ENCODE measurements around the gene STRIP2. TPM values are rescaled to one million over a fixed set of nuclear protein-coding genes. Genes with fewer than 3 reads are reported as not detected.

The STRIP2 gene
- total and polyA plus RNA-seq, 2 donors (not counting 1 experiment from before 2014, with no cell fraction given) = 0.21 to 0.79 TPM

DNA sequence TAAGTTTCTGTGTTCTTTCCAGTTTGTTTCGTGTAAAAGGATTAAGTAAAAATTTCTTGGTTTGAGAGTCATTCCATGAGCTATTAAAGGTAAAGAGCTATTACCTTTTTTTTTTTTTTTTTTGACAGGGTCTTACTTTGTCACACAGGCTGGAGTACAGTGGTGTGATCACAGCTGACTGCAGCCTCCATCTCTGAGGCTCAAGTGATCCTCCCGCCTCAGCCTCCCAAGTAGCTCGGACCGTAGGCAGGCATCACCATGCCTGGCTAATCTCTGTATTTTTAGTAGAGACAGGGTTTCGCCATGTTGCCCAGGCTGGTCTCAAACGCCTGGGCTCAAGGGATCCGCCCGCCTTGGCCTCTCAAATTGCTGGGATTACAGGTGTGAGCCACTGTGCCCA lies 69.5 kb downstream of the STRIP2 start:
- Mint-ChIP-seq H3K4me3 (peak overlapping the region; percentile 90), H3K4me1 (peaks cover 21% of the 10 kb centered on the region), H3K9me3 (ENCODE audit: insufficient read depth) (no peaks in the 10 kb centered on the region), H3K27ac (peak overlapping the region; percentile 89), H3K27me3 (no peaks in the 10 kb centered on the region)
- ATAC-seq (ENCODE audit: low read depth) (no peak), DNase-seq (no peak)
- Histone ChIP-seq H3K36me3 (replicated peaks in 1 of 2; ENCODE audit: control extremely low read depth in 1 of 2, control insufficient read depth in 1 of 2, extremely low read depth in 1 of 2, insufficient read depth in 2 of 2, low read length in 1 of 2) (no peaks in the 10 kb centered on the region), H3K9ac (ENCODE audit: low read length) (no peak overlapping the region), H4K20me1 (ENCODE audit: control insufficient read depth, insufficient read depth, low read length, poor library complexity, severe bottlenecking) (no peaks in the 10 kb centered on the region), H3K4me3 (ENCODE audit: control extremely low read depth in 1 of 5, extremely low read depth in 1 of 5, insufficient read depth in 1 of 5, low read depth in 2 of 5, low read length in 4 of 5) (no peak overlapping the region), H3K9me3 (ENCODE audit: control extremely low read depth in 1 of 3, control insufficient read depth in 2 of 3, insufficient read depth in 1 of 3, low read length in 2 of 3) (no peaks in the 10 kb centered on the region), H2AFZ (ENCODE audit: insufficient read depth, low read depth, low read length, poor library complexity, severe bottlenecking) (peak overlapping the region; percentile 90), H3K4me2 (replicated peaks; ENCODE audit: low read depth, low read length, poor library complexity, severe bottlenecking) (no peak overlapping the region), H3K4me1 (ENCODE audit: control insufficient read depth in 2 of 2, insufficient read depth in 2 of 2, low read length in 2 of 2) (peaks cover 14 to 32% of the 10 kb centered on the region in 2 donors), H3K27ac (ENCODE audit: low read length in 2 of 2) (no peak overlapping the region), H3K27me3 (replicated peaks in 1 of 4; ENCODE audit: control extremely low read depth in 1 of 4, control insufficient read depth in 3 of 4, insufficient read depth in 4 of 4, low read length in 3 of 4) (no peaks in the 10 kb centered on the region), H3K79me2 (ENCODE audit: control insufficient read depth, insufficient read depth, low read length) (no peaks in the 10 kb centered on the region)
- CTCF ChIA-PET = interaction anchor here (0.6 to 1.1 kb wide), 2 partner anchors 108 to 133 kb away, joined by 3 to 4 read pairs; partner anchors contain the start of gene NRF1
- 90% methylated on average over 7 of the region's 8 CpGs for WGBS (ENCODE audit: insufficient coverage)
- intact Hi-C loops (cut with micrococcal nuclease) = loop anchor here (2.0 to 5.0 kb wide), 5 partner anchors 71 to 1851 kb away; partner anchors contain the start of genes ATP6V1F, SND1, STRIP2 and UBE2H
- no peak for TF ChIP-seq EZH2 (IDR thresholded peaks at IDR 0.05; ENCODE audit: borderline replicate concordance, insufficient read depth, low read depth, low read length, poor library complexity, severe bottlenecking)
- TF ChIP-seq, protein P1, sequence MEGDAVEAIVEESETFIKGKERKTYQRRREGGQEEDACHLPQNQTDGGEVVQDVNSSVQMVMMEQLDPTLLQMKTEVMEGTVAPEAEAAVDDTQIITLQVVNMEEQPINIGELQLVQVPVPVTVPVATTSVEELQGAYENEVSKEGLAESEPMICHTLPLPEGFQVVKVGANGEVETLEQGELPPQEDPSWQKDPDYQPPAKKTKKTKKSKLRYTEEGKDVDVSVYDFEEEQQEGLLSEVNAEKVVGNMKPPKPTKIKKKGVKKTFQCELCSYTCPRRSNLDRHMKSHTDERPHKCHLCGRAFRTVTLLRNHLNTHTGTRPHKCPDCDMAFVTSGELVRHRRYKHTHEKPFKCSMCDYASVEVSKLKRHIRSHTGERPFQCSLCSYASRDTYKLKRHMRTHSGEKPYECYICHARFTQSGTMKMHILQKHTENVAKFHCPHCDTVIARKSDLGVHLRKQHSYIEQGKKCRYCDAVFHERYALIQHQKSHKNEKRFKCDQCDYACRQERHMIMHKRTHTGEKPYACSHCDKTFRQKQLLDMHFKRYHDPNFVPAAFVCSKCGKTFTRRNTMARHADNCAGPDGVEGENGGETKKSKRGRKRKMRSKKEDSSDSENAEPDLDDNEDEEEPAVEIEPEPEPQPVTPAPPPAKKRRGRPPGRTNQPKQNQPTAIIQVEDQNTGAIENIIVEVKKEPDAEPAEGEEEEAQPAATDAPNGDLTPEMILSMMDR (IDR thresholded peaks at IDR 0.05) = no peak
- POLR2A ChIA-PET = interaction anchor here (0.6 kb wide), 1 partner anchor 10 kb away, joined by 3 read pairs; no protein-coding TSS in a partner anchor

DNA sequence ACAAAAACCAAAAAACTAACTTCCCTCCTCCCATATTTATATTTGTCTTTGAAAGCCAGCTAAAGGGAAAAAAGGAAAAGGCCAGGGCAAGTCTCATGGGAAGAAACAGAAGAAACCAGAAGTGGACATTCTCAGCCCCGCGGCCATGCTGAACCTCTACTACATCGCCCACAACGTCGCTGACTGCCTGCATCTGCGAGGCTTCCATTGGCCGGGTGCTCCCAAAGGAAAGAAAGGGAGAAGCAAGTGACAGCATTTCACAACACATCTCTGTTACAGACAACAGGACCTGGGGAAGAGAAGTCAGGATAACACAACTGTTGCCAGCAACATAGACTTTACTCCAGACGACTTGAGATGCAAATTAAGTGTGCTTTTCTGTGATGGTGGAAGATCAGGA lies 78.0 kb downstream of the STRIP2 start:
- Mint-ChIP-seq H3K27ac (no peak overlapping the region), H3K4me1 (no peaks in the 10 kb centered on the region), H3K27me3 (no peaks in the 10 kb centered on the region), H3K9me3 (ENCODE audit: insufficient read depth) (no peaks in the 10 kb centered on the region), H3K4me3 (no peak overlapping the region)
- Histone ChIP-seq H2AFZ (ENCODE audit: insufficient read depth, low read depth, low read length, poor library complexity, severe bottlenecking) (no peak overlapping the region), H3K79me2 (ENCODE audit: control insufficient read depth, insufficient read depth, low read length) (no peaks in the 10 kb centered on the region), H3K36me3 (replicated peaks in 1 of 2; ENCODE audit: control extremely low read depth in 1 of 2, control insufficient read depth in 1 of 2, extremely low read depth in 1 of 2, insufficient read depth in 2 of 2, low read length in 1 of 2) (no peaks in the 10 kb centered on the region), H3K27me3 (replicated peaks in 1 of 4; ENCODE audit: control extremely low read depth in 1 of 4, control insufficient read depth in 3 of 4, insufficient read depth in 4 of 4, low read length in 3 of 4) (no peaks in the 10 kb centered on the region), H4K20me1 (ENCODE audit: control insufficient read depth, insufficient read depth, low read length, poor library complexity, severe bottlenecking) (no peaks in the 10 kb centered on the region), H3K9me3 (ENCODE audit: control extremely low read depth in 1 of 3, control insufficient read depth in 2 of 3, insufficient read depth in 1 of 3, low read length in 2 of 3) (no peaks in the 10 kb centered on the region), H3K27ac (ENCODE audit: low read length in 2 of 2) (no peak overlapping the region), H3K4me2 (replicated peaks; ENCODE audit: low read depth, low read length, poor library complexity, severe bottlenecking) (no peak overlapping the region), H3K4me3 (ENCODE audit: control extremely low read depth in 1 of 5, extremely low read depth in 1 of 5, insufficient read depth in 1 of 5, low read depth in 2 of 5, low read length in 4 of 5) (no peak overlapping the region), H3K4me1 (ENCODE audit: control insufficient read depth in 2 of 2, insufficient read depth in 2 of 2, low read length in 2 of 2) (no peaks in the 10 kb centered on the region), H3K9ac (ENCODE audit: low read length) (no peak overlapping the region)
- ATAC-seq (ENCODE audit: low read depth) (no peak), DNase-seq (no peak)
- POLR2A ChIA-PET = no interaction called here
- intact Hi-C loops (cut with micrococcal nuclease) = no loop called here
- CTCF ChIA-PET = interaction anchor here (0.5 kb wide), 1 partner anchor 289 kb away, joined by 3 read pairs; no protein-coding TSS in a partner anchor
- 100% methylated on average over 3 of the region's 8 CpGs for WGBS (ENCODE audit: insufficient coverage)
- TF ChIP-seq, protein P1 (IDR thresholded peaks at IDR 0.05) = no peak
- no peak for TF ChIP-seq EZH2 (IDR thresholded peaks at IDR 0.05; ENCODE audit: borderline replicate concordance, insufficient read depth, low read depth, low read length, poor library complexity, severe bottlenecking)
